ENCODE results near the gene SLC4A8.

SLC4A8 gene

GRCh38 chr12:51527966-51528365, 103.3 kb downstream of the SLC4A8 start:
- DNase-seq (ENCODE audit: low read depth in 2 of 2), result no peak

GRCh38 chr12:51528852-51529650, 104.4 kb downstream of the SLC4A8 start:
- no peak for DNase-seq (ENCODE audit: low read depth in 2 of 2)

GRCh38 chr12:51529651-51529970, 105.0 kb downstream of the SLC4A8 start:
- no peak for DNase-seq (ENCODE audit: low read depth in 2 of 2)

GRCh38 chr12:51530208-51530607, 105.6 kb downstream of the SLC4A8 start:
- DNase-seq (ENCODE audit: low read depth in 2 of 2), result no peak

- no peak for DNase-seq (ENCODE audit: low read depth in 2 of 2)
These were observed 106.8 kb downstream of the SLC4A8 start for GRCh38 chr12:51531284-51531977.

- peak; percentile 51 to 58 for DNase-seq (ENCODE audit: low read depth in 2 of 2)
These were observed 107.4 kb downstream of the SLC4A8 start for GRCh38 chr12:51531978-51532497.

- DNase-seq (ENCODE audit: low read depth in 2 of 2), result no peak
These were observed 109.2 kb downstream of the SLC4A8 start for GRCh38 chr12:51533799-51534198.

GRCh38 chr12:51534216-51535074, 109.8 kb downstream of the SLC4A8 start:
- no peak for DNase-seq (ENCODE audit: low read depth in 2 of 2)

- no peak for DNase-seq (ENCODE audit: low read depth in 2 of 2)
These were observed 111.5 kb downstream of the SLC4A8 start for GRCh38 chr12:51536159-51536558.

GRCh38 chr12:51538149-51538548, 113.5 kb downstream of the SLC4A8 start:
- DNase-seq (ENCODE audit: low read depth in 2 of 2), result no peak

- DNase-seq (ENCODE audit: low read depth in 2 of 2), result no peak
These were observed 114.0 kb downstream of the SLC4A8 start for GRCh38 chr12:51538599-51538998.

GRCh38 chr12:51540996-51541395, 116.4 kb downstream of the SLC4A8 start:
- DNase-seq (ENCODE audit: low read depth in 2 of 2), result no peak

- DNase-seq (ENCODE audit: low read depth in 2 of 2), result no peak
These were observed 121.5 kb downstream of the SLC4A8 start for GRCh38 chr12:51546097-51546496.

GRCh38 chr12:51547606-51548005, 123.0 kb downstream of the SLC4A8 start:
- DNase-seq (ENCODE audit: low read depth in 2 of 2), result no peak

GRCh38 chr12:51548241-51548640, 123.6 kb downstream of the SLC4A8 start:
- no peak for DNase-seq (ENCODE audit: low read depth in 2 of 2)

GRCh38 chr12:51549637-51550036, 125.0 kb downstream of the SLC4A8 start:
- DNase-seq (ENCODE audit: low read depth in 2 of 2), result no peak

Measured in stimulated activated CD8-positive, alpha-beta memory T cell treated with anti-CD3 and anti-CD28 coated beads, Interleukin-2, amount 100 ng/mL, for 1 hour (primary cell).